Measurements from ENCODE around the gene PLPPR1.

Gene PLPPR1

GRCh38 chr9:101354765-101355708 lies 326.5 kb downstream of the PLPPR1 start:
- no peak for DNase-seq

GRCh38 chr9:101356619-101357018 lies 328.1 kb downstream of the PLPPR1 start:
- no peak for DNase-seq

GRCh38 chr9:101359679-101360078 lies 331.2 kb downstream of the PLPPR1 start:
- no peak for DNase-seq

GRCh38 chr9:101360647-101361046 lies 332.1 kb downstream of the PLPPR1 start:
- no peak for DNase-seq

- no peak for DNase-seq
Observed at GRCh38 chr9:101362450-101362849, 333.9 kb downstream of the PLPPR1 start.

GRCh38 chr9:101365181-101365580 lies 336.7 kb downstream of the PLPPR1 start:
- no peak for DNase-seq

- no peak for DNase-seq
Observed at GRCh38 chr9:101366038-101366756, 337.7 kb downstream of the PLPPR1 start.

GRCh38 chr9:101367323-101367722 lies 338.8 kb downstream of the PLPPR1 start:
- DNase-seq = no peak

GRCh38 chr9:101369286-101369685 lies 340.8 kb downstream of the PLPPR1 start:
- DNase-seq = no peak

GRCh38 chr9:101369884-101370531 lies 341.5 kb downstream of the PLPPR1 start:
- no peak for DNase-seq

- no peak for DNase-seq
Observed at GRCh38 chr9:101371813-101372212, 343.3 kb downstream of the PLPPR1 start.

- DNase-seq = no peak
Observed at GRCh38 chr9:101372327-101373118, 344.0 kb downstream of the PLPPR1 start.
